PC-3 (cell line): Measurements from ENCODE around the gene TUBA3D. TPM values are rescaled to one million over a fixed set of nuclear protein-coding genes. Genes with fewer than 3 reads are reported as not detected.
"Not testable (repeated sequence)": the region's sequence is repeated elsewhere in the genome, so short reads cannot be mapped to it uniquely, and the experiment has no call there.

Experiments used
- ATAC-seq: fragments of 200-7000 bp; cut with Tn5 transposase; 2 replicates; pipeline ENCODE4 v1.9.1; 2020; ENCODE audit warnings: mild to moderate bottlenecking, moderate library complexity
- BruUV-seq: library from RNA; stranded (reverse); fragments of 400-500 nt; replicated peaks from 2 replicates; lab custom pipeline; 2021; lab: Mats Ljungman, UMichigan
- CTCF ChIA-PET: fragments of 300-600 bp; sonication (Branson Sonifier 250); formaldehyde crosslinking; loops from one replicate; lab custom pipeline; 2022; ENCODE audit warnings: antibody characterized with exemption; lab: Charles Lee
- POLR2A ChIA-PET: fragments of 300-600 bp; sonication (Branson Sonifier 250); formaldehyde crosslinking; loops from one replicate; lab custom pipeline; 2022; ENCODE audit warnings: antibody characterized with exemption; ENCODE audit not compliant: unreplicated experiment; lab: Charles Lee
- DNase-seq: peaks from one replicate; pipeline ENCODE4 v3.0.0-alpha.2; 2015
- H2AFZ ChIP-seq: fragments of 300-600 bp; sonication (generic); 2 replicates; pipeline ENCODE4 v1.6.0; 2016; ENCODE audit warnings: antibody characterized with exemption, low read length
- H3F3A ChIP-seq: fragments of 300-600 bp; sonication (generic); one replicate; pipeline ENCODE4 v1.6.0; 2017; ENCODE audit warnings: antibody characterized with exemption, low read length, control low read depth, mild to moderate bottlenecking; ENCODE audit not compliant: unreplicated experiment
- H3K27ac ChIP-seq: fragments of 300-600 bp; sonication (generic); 2 replicates; pipeline ENCODE4 v1.5.1; 2016; ENCODE audit warnings: mild to moderate bottlenecking, low read length
- H3K27me3 ChIP-seq: fragments of 300-600 bp; sonication (generic); 2 replicates; pipeline ENCODE4 v1.6.1; 2016; ENCODE audit warnings: low read length, mixed read lengths
- H3K36me3 ChIP-seq: fragments of 300-600 bp; sonication (generic); 2 replicates; pipeline ENCODE4 v1.6.1; 2016; ENCODE audit warnings: low read depth, mixed run types, low read length, mixed read lengths
- H3K4me1 ChIP-seq: fragments of 300-600 bp; sonication (generic); 2 replicates; pipeline ENCODE4 v1.5.1; 2016; ENCODE audit warnings: low read length; ENCODE audit not compliant: insufficient read depth
- H3K4me2 ChIP-seq: fragments of 300-600 bp; sonication (generic); 2 replicates; pipeline ENCODE4 v1.6.0; 2016; ENCODE audit warnings: low read length
- H3K4me3 ChIP-seq: fragments of 300-600 bp; sonication (generic); 2 replicates; pipeline ENCODE4 v1.5.1; 2016; ENCODE audit warnings: mild to moderate bottlenecking, low read length, mixed read lengths
- H3K79me2 ChIP-seq: fragments of 300-600 bp; sonication (generic); 2 replicates; pipeline ENCODE4 v1.6.1; 2017; ENCODE audit warnings: low read length, mixed read lengths
- H3K9ac ChIP-seq: fragments of 300-600 bp; sonication (generic); 2 replicates; pipeline ENCODE4 v1.6.0; 2016; ENCODE audit warnings: mild to moderate bottlenecking, low read length
- H3K9me2 ChIP-seq: fragments of 300-600 bp; sonication (generic); replicated peaks from 2 replicates; pipeline ENCODE4 v1.6.1; 2016; ENCODE audit warnings: mixed run types, low read length, mixed read lengths
- H3K9me3 ChIP-seq: fragments of 300-600 bp; sonication (generic); 2 replicates; pipeline ENCODE4 v1.6.1; 2016; ENCODE audit warnings: low read length, mixed read lengths
- H4K20me1 ChIP-seq: fragments of 300-600 bp; sonication (generic); 2 replicates; pipeline ENCODE4 v1.6.1; 2016; ENCODE audit warnings: low read length, mixed read lengths
- intact Hi-C: fragments of 100-400 bp; cut with micrococcal nuclease; formaldehyde crosslinking; loops from 2 replicates; pipeline ENCODE4 v1.9.0; 2023
- total RNA-seq: library from RNA; depleted of rRNA; stranded (reverse); fragments of >200 nt; gene quantifications from 2 replicates; pipeline ENCODE4 v1.2.3, GENCODE V29; 2014

The TUBA3D gene
- total RNA-seq, 1 experiment from 2014 or later = not detected

DNA sequence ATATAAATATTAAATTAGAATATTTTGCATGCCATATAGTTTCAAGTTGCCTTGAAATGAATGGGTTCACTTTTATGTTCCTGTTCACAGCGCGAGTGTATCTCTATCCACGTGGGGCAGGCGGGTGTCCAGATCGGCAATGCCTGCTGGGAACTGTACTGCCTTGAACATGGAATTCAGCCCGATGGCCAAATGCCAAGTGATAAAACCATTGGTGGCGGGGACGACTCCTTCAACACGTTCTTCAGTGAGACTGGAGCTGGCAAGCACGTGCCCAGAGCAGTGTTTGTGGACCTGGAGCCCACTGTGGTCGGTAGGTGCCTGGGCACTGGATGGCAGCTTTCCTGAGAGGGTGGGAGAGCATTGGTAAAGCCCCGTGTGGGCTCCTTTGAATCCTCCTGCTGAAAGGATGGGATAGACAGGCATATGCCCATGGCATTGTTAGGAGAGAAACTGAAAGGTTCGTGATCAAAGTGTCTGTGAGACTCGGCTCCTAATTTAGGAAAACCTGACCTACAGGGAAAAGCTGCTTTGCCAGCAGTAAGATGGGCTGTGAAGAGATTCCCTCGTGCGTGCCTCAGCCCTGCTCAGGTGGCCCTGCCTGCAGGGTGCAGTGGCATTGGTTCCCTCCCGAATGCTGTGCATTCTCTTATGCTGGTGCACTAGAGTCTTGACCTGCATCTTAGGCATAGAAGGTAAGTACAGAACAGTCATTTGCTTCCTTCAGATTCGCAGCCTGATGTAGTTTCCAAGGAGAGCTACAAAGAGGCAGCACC lies 2.3 kb downstream of the TUBA3D start:
- H3K36me3 ChIP-seq, H3K27me3 ChIP-seq, H3K9me3 ChIP-seq, H2AFZ ChIP-seq, CTCF ChIA-PET, DNase-seq, H3F3A ChIP-seq, H3K4me3 ChIP-seq, H3K9me2 ChIP-seq, ATAC-seq, intact Hi-C loops, BruUV-seq, H3K4me2 ChIP-seq, H3K79me2 ChIP-seq, POLR2A ChIA-PET, H3K9ac ChIP-seq, H3K27ac ChIP-seq, H4K20me1 ChIP-seq, H3K4me1 ChIP-seq: not testable (repeated sequence)

DNA sequence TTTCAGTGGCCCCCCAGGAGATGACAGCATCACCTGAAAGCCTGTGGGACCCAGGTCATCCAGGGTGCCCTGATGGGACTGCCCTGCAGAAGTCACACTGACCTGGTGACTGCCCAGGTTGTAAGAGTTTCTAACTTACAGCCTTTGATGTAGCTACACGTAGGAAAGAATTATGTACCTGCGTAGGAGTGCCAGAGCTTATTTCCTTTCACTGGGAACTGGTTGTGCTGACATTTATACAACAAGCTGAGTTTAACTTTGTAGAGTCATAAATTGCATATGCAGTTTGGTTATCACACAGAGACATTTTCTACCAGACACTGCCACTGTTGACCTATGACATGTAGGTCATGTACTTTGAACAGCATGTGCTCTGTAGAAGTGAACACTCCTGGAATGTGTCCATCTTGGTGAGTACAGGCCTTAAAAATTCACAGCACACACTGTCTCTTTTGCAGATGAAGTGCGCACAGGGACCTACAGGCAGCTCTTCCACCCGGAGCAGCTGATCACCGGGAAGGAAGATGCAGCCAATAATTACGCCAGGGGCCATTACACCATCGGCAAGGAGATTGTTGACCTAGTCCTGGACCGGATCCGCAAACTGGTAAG lies 3.0 kb downstream of the TUBA3D start:
- POLR2A ChIA-PET, H3K27ac ChIP-seq, ATAC-seq, H3K9ac ChIP-seq, H3K4me2 ChIP-seq, H3K4me3 ChIP-seq, BruUV-seq, H3K27me3 ChIP-seq, H4K20me1 ChIP-seq, H3K36me3 ChIP-seq, H3K9me3 ChIP-seq, CTCF ChIA-PET, intact Hi-C loops, H3K79me2 ChIP-seq, DNase-seq, H2AFZ ChIP-seq, H3K9me2 ChIP-seq, H3F3A ChIP-seq, H3K4me1 ChIP-seq: not testable (repeated sequence)

DNA sequence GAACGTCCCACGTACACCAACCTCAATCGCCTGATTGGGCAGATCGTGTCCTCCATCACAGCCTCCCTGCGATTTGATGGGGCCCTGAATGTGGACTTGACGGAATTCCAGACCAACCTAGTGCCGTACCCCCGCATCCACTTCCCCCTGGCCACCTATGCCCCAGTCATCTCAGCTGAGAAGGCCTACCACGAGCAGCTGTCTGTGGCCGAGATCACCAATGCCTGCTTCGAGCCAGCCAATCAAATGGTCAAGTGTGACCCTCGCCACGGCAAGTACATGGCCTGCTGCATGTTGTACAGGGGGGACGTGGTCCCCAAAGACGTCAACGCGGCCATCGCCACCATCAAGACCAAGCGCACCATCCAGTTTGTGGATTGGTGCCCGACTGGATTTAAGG lies 4.4 kb downstream of the TUBA3D start:
- H3K9ac ChIP-seq, DNase-seq, H3K4me2 ChIP-seq, H3K79me2 ChIP-seq, CTCF ChIA-PET, ATAC-seq, H3K9me3 ChIP-seq, H3K36me3 ChIP-seq, H3F3A ChIP-seq, BruUV-seq, H2AFZ ChIP-seq, H3K27me3 ChIP-seq, POLR2A ChIA-PET, H3K4me3 ChIP-seq, H3K4me1 ChIP-seq, H4K20me1 ChIP-seq, H3K9me2 ChIP-seq, H3K27ac ChIP-seq, intact Hi-C loops: not testable (repeated sequence)

DNA sequence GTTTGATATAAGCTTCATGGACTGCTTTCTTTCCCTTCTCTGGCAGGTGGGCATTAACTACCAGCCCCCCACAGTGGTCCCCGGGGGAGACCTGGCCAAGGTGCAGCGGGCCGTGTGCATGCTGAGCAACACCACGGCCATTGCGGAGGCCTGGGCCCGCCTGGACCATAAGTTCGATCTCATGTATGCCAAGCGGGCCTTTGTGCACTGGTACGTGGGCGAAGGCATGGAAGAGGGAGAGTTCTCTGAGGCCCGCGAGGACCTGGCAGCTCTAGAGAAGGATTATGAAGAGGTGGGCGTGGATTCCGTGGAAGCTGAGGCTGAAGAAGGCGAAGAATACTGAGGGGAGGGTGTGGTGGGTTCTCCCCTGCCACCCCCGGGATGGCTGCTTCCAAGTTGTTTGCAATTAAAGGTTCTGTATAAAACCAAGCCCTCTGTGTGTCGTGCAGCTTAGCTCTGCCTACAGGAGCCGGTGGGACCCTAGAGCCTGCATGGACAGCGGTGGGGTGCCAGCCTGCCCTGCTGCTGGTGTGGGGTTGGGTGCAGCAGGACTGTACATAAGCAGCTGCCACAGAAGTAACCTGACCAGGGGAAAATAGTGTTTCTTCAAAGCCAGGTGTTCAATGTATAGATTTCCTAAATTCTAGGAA lies 6.7 kb downstream of the TUBA3D start:
- BruUV-seq, CTCF ChIA-PET: not testable (repeated sequence)

DNA sequence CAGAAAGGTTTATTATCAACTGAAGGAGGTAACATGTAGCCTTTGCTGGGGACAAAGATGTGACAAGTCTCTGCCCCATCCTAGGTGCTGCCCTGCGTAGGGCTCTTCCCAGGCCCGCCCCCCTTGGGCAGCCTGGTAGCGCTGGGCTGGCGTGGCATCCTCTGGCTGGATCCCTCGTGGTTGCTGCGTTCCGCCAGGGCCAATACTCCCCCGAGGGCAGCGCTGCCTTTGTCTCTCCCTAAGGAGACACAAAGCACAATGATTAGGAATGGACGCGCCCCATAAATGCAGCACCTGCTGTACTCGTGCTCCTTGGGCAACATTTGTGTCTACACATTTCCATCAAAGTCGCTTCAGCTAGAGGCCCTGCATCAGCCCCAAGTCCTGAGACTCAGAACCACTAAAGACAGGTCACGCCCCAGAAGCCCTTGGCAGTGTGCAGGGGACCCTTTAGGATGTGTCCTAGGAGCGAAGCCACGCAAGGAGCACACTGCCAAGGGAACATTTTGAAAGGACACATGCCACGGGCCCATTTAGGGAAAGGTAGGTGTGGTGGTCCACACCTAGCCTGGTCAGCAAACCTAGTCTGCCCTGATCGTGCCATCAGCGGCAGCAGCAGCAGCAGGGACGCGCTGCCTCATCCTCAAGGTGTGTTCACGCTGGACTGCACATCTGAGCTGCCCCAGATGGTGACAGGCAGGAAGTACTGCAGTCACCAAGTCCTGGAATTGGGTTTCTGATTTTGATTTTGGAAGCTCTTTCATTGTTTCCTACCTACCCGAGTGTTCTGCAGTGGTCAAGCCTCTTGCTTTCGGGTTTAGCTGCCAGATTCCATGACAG lies 8.3 kb downstream of the TUBA3D start:
- H3K9ac ChIP-seq, H3K36me3 ChIP-seq, DNase-seq, H3F3A ChIP-seq, H3K27ac ChIP-seq, BruUV-seq, H3K4me3 ChIP-seq, H3K4me1 ChIP-seq, H3K27me3 ChIP-seq, H3K9me3 ChIP-seq, H3K9me2 ChIP-seq, POLR2A ChIA-PET, H3K4me2 ChIP-seq, H2AFZ ChIP-seq, H4K20me1 ChIP-seq, CTCF ChIA-PET, intact Hi-C loops, ATAC-seq: not testable (repeated sequence)
- H3K79me2 ChIP-seq = peaks cover 21% of the 10 kb centered on the region

More for the DNA sequence above, 6.7 kb downstream of the TUBA3D start:
- H3F3A ChIP-seq, ATAC-seq, H3K4me3 ChIP-seq, H3K9ac ChIP-seq, H3K27me3 ChIP-seq, H3K4me2 ChIP-seq, H3K79me2 ChIP-seq, H3K9me3 ChIP-seq, H3K27ac ChIP-seq, H3K4me1 ChIP-seq, intact Hi-C loops, H3K36me3 ChIP-seq, POLR2A ChIA-PET, H2AFZ ChIP-seq, DNase-seq, H3K9me2 ChIP-seq, H4K20me1 ChIP-seq: not testable (repeated sequence)

DNA sequence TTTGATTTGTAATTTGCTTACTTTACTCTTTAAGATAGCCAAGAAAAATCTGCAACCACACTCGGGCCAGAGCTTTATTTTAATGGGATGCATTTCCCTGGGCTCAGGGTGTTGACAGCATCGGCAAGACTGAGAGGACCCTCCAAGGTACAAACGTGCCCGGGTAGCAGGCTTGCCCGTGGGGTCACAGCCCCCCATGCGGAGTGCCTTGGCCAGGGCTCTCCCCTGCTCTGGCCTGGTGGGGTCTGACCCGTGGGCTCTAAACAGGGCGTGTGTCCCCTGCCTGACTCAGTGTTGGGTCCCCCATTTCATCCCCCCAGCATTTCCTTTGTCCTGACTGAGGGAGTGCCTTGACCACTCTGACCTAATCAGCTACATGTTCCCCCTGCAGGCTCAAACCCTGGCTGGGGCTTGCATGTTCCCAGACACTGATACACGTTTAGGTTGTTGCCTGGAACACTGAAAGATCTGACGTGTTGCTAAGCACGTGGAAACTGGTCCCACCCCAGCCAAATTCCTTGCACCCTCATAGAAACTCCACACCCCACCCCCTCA lies 9.1 kb downstream of the TUBA3D start:
- H3K36me3 ChIP-seq, H3K9me2 ChIP-seq, H3K9ac ChIP-seq, H3K4me2 ChIP-seq, H3K27me3 ChIP-seq, H2AFZ ChIP-seq, H3K4me1 ChIP-seq, H3K27ac ChIP-seq, H3K4me3 ChIP-seq, intact Hi-C loops, CTCF ChIA-PET, H3F3A ChIP-seq, DNase-seq, H4K20me1 ChIP-seq, BruUV-seq, ATAC-seq, POLR2A ChIA-PET, H3K9me3 ChIP-seq: not testable (repeated sequence)
- H3K79me2 ChIP-seq = peaks cover 28% of the 10 kb centered on the region
